Suprapubic skin (tissue), 4 donors: ENCODE measurements around the gene TPD52L1.

Experiments used
- POLR2A ChIP-seq, 2 donors: fragments of 450-650 bp; IDR thresholded peaks; one replicate each; pipeline ENCODE4 v1.6.1; 2017; ENCODE audit warnings: antibody characterized with exemption in 2 of 2, mild to moderate bottlenecking in 2 of 2, moderate library complexity in 2 of 2
- POLR2AphosphoS5 ChIP-seq, 3 donors: sonication (generic); formaldehyde crosslinking; IDR thresholded peaks; one replicate each; pipeline ENCODE4 v1.6.1; 2017; ENCODE audit warnings: antibody characterized with exemption in 3 of 3
- TF ChIP-seq, protein P1 (sequence below), 2 donors: fragments of 200-600 bp in 1 of 2; fragments of 450-650 bp in 1 of 2; sonication (generic) in 1 of 2; IDR thresholded peaks; one replicate each; pipeline ENCODE4 v1.5.1; 2016 to 2019; ENCODE audit warnings: antibody characterized with exemption in 2 of 2, mild to moderate bottlenecking in 1 of 2, moderate library complexity in 1 of 2

DNA sequence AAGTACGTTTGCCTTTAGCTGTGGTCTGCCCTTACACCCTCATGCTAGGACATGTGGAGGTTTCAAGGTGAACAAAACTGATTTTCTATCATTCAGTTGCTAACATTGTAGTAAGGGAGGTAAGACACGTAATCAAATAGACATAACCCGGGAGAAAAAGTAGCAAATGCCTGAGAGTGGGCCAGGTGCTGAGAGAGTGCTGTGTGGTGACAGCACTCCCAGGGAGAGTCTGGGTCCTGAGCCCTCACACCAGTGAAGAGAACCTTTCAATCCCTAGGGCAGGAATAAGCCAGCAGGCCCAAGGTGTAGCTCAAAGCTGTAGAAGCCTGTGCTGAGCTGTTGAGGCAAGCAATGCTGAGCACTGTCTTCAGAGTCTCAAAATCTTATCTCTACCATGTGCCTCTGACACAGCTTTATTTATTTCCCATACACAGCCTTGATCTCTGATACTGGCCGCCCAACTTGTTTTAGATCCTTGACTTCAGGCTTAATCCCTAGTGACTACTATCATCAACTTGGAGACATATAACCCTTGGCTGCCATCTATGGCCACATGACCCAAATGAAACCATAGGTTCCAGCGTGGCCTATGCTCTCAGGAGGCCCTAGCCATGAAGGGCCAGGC, 55.2 kb downstream of the TPD52L1 start:
- no peak for TF ChIP-seq POLR2A (IDR thresholded peaks at IDR 0.05)
- TF ChIP-seq, protein P1, sequence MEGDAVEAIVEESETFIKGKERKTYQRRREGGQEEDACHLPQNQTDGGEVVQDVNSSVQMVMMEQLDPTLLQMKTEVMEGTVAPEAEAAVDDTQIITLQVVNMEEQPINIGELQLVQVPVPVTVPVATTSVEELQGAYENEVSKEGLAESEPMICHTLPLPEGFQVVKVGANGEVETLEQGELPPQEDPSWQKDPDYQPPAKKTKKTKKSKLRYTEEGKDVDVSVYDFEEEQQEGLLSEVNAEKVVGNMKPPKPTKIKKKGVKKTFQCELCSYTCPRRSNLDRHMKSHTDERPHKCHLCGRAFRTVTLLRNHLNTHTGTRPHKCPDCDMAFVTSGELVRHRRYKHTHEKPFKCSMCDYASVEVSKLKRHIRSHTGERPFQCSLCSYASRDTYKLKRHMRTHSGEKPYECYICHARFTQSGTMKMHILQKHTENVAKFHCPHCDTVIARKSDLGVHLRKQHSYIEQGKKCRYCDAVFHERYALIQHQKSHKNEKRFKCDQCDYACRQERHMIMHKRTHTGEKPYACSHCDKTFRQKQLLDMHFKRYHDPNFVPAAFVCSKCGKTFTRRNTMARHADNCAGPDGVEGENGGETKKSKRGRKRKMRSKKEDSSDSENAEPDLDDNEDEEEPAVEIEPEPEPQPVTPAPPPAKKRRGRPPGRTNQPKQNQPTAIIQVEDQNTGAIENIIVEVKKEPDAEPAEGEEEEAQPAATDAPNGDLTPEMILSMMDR (IDR thresholded peaks at IDR 0.05): no peak
- TF ChIP-seq POLR2AphosphoS5 (IDR thresholded peaks at IDR 0.05): no peak
